ENCODE data around the gene ANKLE1.
A peak's percentile ranks its signal among the peaks of the same experiment; 100 is the strongest.
"Not testable (repeated sequence)": the region's sequence is repeated elsewhere in the genome, so short reads cannot be mapped to it uniquely, and the experiment has no call there.

The ANKLE1 gene

GRCh38 chr19:17285415-17286135 lies 3.9 kb downstream of the ANKLE1 start:
- no peak for DNase-seq

DNA sequence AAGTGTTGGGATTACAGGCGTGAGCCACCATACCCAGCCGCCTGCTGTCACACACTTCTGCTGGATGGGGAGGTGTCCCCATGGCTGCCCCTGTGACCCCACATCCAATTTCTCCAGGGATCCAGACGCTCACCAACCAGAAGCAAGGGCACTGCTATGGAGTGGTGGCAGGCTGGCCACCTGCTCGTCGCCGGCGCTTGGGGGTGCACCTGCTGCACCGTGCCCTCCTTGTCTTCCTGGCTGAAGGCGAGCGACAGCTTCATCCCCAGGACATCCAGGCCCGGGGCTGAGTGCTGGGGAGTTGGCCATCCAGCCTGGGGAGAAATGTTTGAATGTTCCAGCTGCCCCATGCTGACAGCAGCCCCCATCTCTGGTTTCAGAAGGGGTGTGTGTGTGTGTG lies 4.6 kb downstream of the ANKLE1 start:
- DNase-seq, result no peak

GRCh38 chr19:17286752-17287151 lies 5.1 kb downstream of the ANKLE1 start:
- DNase-seq, result no peak

- DNase-seq, result no peak
Observed at GRCh38 chr19:17289489-17289888, 7.8 kb downstream of the ANKLE1 start.

DNA sequence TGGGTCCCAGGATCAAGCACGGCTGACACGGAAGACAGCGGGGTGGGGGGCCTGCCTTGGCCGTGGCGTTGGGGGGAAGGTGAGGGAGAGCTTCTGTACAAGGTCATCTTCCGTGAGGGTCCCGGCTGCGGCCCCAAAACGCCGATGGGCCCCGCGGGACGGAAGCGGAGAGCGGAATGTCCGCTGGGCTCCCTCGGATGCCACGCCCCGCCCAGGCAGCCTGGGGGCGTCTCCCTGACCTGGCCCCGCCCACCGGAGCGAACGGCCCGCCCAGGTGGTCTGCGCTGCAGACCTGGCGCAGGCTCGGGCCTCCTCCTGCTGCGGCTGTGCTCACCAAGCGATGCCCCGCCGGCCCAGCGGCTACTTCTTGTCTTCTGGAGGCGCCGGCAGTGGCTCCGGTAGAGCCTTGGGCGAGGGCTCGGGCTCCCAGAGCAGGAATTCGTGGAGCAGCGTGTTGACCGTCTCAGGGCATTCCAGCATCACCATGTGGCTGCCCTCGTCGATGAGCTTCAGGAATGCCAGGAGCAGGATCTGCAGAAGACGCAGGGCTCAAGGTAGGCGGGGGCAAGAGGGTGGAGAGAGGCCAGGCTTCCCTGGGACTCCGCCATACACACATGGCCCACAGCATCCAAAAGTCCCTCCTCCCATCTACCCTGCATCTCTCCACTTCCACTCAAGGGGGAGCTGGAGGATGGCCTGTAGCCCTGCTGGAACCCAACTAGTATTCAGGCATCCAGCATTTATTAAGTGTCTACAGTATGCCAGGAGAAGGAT lies 10.8 kb downstream of the ANKLE1 start:
- DNase-seq, result no peak

GRCh38 chr19:17293605-17294004 lies 11.9 kb downstream of the ANKLE1 start:
- no peak for DNase-seq

- DNase-seq, result no peak
Observed at GRCh38 chr19:17294051-17294891, 12.6 kb downstream of the ANKLE1 start.

DNA sequence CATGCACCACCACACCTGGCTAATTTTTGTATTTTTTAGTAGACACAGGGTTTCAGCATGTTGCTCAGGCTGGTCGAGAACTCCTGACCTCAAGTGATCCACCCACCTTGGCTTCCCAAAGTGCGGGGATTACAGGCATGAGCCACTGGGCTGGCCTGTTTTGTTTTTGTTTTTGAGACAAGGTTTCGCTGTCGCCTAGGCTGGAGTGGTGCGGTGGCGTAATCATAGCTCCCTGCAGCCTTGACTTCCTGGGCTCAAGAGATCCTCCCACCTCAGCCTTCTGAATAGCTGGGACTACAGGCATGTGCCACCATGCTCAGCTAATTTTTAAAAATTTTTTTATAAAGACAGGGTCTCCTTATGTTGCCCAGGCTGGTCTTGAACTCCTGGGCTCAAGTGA lies 13.8 kb downstream of the ANKLE1 start:
- not testable (repeated sequence) for DNase-seq

DNA sequence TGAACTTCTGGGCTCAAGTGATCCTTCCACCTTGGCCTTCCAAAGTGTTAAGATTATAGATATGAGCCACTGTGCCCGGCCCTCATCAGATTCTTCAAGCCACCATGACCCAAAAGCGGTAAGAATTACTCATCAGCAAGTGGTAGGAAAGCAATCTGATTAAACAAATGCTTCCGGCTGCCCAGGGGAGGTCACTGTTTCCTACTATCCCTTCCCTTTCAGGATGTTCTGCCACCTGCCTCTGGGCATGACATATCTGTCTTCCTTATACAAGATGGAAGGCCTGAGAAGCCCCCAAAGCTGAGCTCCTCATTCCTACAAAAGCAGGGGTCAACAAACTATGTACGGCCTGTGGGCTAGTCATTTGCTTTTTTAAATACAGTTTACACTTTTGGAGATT lies 14.6 kb downstream of the ANKLE1 start:
- DNase-seq, result no peak

DNA sequence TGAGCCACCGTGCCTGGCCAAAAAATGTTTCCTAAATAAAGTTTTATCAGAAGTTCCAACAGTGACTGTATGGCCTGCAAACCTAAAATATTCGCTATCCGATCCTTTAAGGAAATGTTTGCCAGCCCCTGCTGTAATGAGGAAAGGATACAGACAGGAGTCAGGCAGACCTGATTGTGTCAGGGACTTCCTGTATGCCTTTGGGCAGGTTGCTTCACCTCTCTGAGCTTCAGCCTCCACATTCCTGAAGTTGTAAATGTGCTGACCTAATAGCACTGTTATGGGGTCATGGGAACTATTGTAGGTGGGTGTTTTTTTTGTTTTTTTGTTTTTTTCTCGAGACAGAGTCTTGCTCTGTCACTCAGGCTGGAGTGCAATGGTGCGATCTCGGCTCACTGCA lies 15.3 kb downstream of the ANKLE1 start:
- DNase-seq, result no peak

GRCh38 chr19:17300992-17301619 lies 19.4 kb downstream of the ANKLE1 start:
- no peak for DNase-seq

DNA sequence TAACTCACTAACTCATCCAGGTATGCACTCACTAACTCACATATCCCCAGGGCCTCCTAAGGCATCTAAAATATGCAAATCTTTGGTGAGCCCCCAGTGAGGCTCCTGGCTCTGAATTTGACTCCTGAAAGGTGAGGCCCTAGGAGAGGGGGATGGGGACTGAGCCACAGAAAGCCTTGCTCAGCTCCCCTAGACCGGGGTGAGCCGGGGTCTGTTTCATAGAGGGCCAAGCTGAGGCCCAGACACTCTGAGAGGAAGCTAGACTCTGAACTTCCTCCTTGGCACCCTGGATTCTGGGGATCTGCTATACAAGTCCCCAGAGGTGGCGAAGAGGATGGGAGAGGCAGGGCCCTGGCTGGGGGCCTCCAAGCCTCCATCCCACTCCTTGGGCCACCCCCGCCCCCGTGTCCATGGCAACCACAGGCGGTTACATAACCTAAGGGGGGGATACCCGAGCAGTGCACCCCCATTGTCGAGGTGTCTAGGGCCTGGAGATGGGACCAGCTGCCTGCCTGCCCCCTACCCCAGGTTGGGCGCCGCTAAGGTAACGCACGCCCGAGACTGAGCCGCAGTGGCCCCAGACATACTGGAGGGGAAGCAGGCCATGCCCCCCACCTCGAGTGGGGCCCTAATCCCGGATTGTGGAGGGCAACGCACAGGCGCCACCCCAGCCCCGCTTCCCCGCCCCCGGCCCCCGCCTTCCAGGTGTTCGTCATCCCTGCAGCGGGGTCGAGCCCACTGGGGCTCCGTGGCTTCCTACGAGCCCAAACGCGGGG lies 20.9 kb downstream of the ANKLE1 start:
- DNase-seq, result no peak

DNA sequence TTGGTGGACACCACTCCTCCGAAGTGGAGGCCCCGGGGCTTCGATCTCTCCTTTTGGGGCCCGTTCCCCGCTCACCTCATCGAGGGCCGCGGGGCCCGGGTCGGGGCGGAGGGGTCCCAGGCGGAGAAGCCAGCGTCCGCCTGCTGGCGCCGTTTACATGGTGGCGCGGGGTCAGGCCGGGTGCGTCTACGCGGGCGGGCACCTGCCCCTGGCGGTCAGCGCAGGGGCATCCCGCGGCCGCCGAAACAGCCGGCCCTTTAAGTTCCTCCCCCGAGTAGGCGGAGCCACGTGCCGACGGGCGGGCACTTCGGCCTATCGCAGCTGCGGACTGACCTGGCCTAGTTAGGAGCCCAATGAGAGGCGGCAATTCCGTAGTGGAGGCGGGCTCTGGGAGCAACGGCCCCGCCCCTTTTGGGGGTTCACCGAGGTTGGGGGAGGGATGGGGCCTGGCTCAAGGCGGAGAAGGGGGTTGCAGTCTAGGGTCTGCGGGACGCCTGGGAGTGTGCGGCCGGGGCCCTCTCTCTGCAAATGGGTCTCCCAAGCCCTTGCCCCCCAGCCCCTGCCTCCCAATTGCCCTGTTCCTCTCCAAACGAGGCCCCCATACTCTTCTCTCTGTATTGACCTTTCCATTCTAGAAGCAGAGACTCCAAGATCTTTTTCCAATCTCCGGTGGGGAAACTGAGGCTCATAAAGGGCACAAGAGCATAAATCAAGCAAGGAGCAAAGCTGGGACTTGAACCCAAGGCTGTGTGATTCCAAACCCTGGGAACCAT lies 21.7 kb downstream of the ANKLE1 start, which contains the start of gene ABHD8:
Gene ABHD8 (minus strand): TSS at position 259 of the 773 bp plus-strand sequence. CDS start 1,809 bp downstream, outside the sequence.
- DNase-seq, result peak; percentile 94

DNA sequence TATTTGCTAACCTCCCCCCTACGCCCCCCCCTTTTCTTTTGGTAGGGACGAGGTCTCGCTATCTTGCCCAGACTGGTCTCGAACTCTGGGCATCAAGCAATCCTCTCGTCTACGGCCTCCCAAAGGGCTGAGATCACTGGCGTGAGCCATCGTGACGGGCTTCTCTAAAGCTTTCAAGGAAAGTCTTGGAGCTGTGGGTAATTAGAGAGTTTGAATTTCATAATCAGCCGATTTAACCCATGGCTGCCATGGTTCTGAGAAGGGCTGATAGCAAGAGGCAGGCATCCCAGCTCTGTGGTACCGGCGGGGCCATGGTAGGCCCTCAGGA lies 22.2 kb downstream of the ANKLE1 start:
- no peak for DNase-seq

DNA sequence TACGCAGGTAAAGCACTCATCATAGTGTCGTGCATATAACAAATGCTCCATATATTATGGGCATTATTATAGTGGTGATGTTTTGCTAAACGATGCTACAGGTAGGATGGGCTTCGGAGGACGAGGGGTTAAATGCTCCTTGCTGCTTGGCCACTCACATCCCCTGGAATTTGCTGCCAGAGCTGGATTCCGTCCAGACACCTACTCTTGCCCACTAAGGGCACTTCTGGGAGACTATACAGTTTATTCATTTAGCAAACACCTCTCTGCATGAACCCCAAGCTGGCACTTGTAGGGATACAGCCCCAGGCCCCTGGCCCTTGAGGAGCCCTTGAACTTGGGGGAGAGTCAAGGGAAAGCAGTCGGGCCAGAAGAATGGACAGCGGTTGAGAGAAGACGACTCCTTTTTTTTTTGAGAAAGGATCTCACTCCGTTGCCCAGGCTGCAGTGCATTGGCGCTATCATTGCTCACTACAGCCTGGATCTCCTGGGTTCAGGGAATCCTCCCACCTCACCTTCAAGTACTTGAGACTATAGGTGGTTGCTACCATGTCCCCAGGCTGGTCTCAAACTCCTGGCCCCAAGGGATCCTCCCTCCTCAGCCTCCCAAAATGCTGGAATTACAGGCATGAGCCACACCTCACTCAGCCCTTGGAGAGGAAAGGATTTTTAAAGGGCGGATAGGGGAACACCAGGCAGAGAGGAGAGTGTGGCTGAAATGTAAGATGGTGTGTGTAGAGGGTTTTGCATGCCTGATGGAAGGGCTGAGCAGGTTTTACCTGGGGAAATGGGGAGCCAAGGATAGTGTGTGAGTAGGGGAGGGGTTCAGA lies 22.9 kb downstream of the ANKLE1 start:
- peak; percentile 38 for DNase-seq

GRCh38 chr19:17305216-17305516 lies 23.5 kb downstream of the ANKLE1 start:
- DNase-seq, result no peak

GRCh38 chr19:17305517-17306284 lies 24.0 kb downstream of the ANKLE1 start, which contains the start of gene MRPL34:
TSS of gene MRPL34 (plus strand) at chr19:17305872. CDS start at chr19:17305893, 21 bp downstream.
- DNase-seq, result peak; percentile 98

DNA sequence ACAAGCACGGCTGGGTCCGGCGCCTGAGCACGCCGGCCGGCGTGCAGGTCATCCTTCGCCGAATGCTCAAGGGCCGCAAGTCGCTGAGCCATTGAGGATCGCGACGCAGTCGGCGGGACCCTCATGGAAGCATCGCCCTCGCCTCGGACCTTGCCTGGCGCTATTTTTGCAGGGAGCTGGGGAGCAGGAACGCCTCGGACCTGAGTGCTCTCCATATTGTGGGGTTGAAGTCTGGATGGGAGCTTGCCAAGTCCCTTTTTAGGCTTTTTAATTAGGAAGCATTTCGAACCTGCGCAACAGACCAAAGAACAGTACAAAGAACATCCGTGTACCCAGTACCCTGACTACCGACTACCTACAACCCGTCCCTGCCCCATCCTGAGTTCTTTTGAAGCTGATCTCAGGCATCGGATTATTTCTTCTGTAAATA lies 24.6 kb downstream of the ANKLE1 start:
- no peak for DNase-seq

DNA sequence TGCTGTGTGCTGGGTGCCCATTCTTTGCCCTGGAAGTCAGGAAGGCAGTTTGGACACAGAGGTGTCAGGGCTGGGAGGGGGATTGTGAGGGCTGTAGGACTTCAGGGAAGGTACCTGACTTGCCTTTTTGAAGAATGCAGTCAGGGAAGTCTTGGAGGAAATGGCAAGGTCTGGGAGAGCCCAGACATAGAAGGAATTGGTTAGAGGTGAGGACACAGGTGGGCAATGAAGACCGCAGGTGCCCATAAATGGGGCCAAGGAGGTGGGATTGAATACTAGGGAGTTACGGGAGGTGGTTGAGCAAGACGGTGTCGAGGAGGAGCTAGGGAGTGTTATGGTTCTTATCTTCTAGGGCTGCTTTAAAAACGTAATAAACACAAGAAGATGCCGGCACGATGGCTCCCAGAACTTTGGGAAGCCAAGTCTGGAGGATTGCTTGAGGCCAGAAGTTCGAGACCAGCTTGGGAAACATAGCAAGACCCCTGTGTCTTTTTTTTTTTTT lies 26.2 kb downstream of the ANKLE1 start:
- DNase-seq, result no peak
